ENCODE data around the gene NFU1. TPM values are rescaled to one million over a fixed set of nuclear protein-coding genes. Genes with fewer than 3 reads are reported as not detected.
"Not testable (repeated sequence)": the region's sequence is repeated elsewhere in the genome, so short reads cannot be mapped to it uniquely, and the experiment has no call there.

Gene NFU1
- total RNA-seq, 1 donor from 2014 or later, result 38.2 TPM

GRCh38 chr2:69450735-69451416, 13.6 kb upstream of the NFU1 start:
- no peak for DNase-seq (ENCODE audit: low read depth, low spot score)

DNA sequence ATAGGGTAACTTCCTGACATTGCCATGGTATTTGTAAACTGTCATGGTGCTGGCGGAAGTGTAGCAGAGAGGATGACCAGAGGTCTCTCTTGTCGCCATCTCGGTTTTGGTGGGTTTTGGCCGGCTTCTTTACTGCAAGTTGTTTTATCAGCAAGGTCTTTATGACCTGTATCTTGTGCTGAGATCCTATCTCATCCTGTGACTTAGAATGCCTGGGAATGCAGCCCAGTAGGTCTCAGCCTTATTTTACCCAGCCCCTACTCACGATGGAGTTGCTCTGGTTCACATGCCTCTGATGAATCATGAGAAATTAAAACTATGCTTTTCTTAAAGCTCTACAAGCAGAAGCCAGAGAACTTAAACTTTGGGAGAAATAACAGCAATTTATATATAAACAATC, 12.7 kb upstream of the NFU1 start:
- DNase-seq (ENCODE audit: low read depth, low spot score), result no peak

DNA sequence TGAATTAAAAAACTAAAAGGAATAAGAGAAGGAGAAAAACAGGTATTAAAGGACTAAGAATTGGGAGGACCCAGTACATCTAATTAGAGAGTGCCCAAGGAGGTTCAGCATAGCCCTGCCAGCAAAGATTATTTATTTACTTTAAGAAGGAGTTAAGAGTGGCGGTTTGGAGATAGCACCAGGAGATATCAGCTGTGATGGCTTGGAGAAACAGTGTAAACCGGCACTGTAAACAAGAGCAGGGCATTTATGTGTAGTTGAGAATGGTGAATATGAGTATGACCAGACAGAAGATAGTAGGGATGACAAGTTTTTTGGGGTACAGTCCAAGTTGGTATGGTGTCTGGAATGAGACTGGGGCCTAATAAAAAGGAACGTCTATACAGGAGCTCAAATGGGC, 6.4 kb upstream of the NFU1 start:
- not testable (repeated sequence) for DNase-seq (ENCODE audit: low read depth, low spot score)

DNA sequence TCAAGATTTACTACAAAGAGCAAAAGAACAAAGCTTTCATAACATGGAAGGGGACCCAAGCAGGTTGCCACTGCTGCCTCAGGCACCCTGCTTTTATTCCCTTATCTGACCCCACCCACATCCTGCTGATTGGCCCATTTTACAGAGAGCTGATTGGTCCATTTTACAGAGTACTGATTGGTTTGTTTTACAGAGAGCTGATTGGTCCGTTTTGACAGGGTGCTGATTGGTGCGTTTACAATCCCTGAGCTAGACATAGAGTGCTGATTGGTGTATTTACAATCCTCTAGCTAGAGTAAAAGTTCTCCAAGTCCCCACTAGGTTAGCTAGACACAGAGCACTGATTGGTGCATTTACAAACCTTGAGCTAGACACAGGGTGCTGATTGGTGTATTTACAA, 2.3 kb upstream of the NFU1 start:
- not testable (repeated sequence) for DNase-seq (ENCODE audit: low read depth, low spot score)

DNA sequence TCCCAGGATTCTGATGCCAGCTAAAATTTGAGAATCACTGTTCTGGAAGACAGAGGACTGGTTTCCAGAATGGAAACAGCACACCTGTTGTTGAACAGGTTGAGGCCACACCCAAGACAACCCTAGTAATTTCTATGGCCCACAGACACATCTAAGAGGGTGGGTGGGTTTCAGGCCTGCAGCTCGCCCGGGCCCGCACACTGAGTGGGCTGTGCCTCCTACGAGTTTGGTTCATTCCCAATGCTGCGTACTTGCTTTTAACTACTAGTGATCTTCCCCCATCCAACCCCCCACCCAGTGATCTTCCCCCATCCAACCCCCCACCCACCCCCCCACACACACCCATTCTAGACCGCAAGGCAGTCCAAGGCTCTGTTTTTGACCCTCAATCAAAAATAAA, 1.3 kb upstream of the NFU1 start:
- DNase-seq (ENCODE audit: low read depth, low spot score), result no peak

DNA sequence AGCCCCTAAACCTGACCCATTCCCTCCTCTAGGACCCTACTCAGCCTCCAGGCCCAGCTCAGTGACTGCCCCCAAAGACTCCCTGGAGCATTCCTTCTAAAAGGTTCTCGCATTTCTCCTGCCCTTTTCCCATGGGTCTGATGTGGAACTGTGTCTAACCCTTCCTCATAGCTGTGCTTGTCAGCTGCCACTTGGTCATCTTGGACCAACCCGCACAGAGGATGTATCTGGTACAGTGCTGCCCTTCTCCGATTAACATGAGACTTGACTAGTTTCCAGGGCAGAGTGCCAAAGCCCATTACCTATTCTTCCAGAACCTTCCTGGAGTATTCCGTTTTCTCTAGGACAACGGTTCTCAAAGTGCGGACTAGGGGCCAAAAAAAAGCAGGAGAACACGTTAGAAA, 518 bp upstream of the NFU1 start:
- DNase-seq (ENCODE audit: low read depth, low spot score), result peak; percentile 17

- no peak for DNase-seq (ENCODE audit: low read depth, low spot score)
These were observed 668 bp downstream of the NFU1 start for GRCh38 chr2:69436596-69436937.

GRCh38 chr2:69434753-69435152, 2.5 kb downstream of the NFU1 start:
- no peak for DNase-seq (ENCODE audit: low read depth, low spot score)

GRCh38 chr2:69429491-69430183, 7.6 kb downstream of the NFU1 start:
- DNase-seq (ENCODE audit: low read depth, low spot score), result no peak

DNA sequence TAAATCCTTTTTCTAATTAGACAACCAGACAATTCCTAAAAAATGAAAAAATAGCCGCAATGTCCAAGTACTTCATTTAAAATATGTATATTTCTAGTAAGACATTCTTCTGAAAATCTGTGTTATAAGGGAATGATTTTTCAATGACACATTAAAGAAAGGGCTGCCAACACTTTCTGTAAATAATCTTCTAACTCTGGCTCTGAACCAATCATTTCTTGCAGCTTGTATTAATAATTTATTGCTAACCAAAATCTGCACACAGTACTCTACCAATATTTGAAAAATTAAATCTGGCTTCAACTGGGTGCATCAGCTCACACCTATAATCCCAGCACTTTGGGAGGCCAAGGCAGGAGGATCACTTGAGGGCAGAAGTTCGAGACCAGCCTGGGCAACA, 8.3 kb downstream of the NFU1 start:
- DNase-seq (ENCODE audit: low read depth, low spot score), result no peak

GRCh38 chr2:69424419-69424818, 12.8 kb downstream of the NFU1 start:
- no peak for DNase-seq (ENCODE audit: low read depth, low spot score)

GRCh38 chr2:69422198-69422597, 15.0 kb downstream of the NFU1 start:
- no peak for DNase-seq (ENCODE audit: low read depth, low spot score)

DNA sequence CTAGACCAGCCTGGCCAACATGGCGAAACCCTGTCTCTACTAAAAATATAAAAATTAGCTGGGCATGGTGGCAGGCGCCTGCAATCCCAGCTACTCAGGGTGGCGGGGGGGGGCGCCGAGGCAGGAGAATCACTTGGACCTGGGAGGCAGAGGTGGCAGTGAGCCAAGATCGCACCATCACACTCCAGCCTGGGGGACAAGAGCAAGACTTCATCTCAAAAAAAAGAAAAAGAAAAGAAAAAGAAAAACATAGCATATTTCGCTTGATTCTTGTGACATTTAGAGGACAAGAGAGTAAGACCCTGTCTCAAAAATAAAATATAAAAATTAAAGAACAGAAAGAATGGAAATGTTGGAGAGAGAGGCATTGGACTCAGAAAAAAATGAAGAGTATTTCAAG, 18.1 kb downstream of the NFU1 start:
- DNase-seq (ENCODE audit: low read depth, low spot score), result not testable (repeated sequence)

- no peak for DNase-seq (ENCODE audit: low read depth, low spot score)
These were observed 21.1 kb downstream of the NFU1 start for GRCh38 chr2:69416147-69416546.

GRCh38 chr2:69411120-69411519, 26.1 kb downstream of the NFU1 start:
- DNase-seq (ENCODE audit: low read depth, low spot score), result no peak

- no peak for DNase-seq (ENCODE audit: low read depth, low spot score)
These were observed 31.9 kb downstream of the NFU1 start for GRCh38 chr2:69405306-69405705.

GRCh38 chr2:69400121-69400520, 37.1 kb downstream of the NFU1 start:
- no peak for DNase-seq (ENCODE audit: low read depth, low spot score)

- no peak for DNase-seq (ENCODE audit: low read depth, low spot score)
These were observed 40.0 kb downstream of the NFU1 start for GRCh38 chr2:69397234-69397633.

DNA sequence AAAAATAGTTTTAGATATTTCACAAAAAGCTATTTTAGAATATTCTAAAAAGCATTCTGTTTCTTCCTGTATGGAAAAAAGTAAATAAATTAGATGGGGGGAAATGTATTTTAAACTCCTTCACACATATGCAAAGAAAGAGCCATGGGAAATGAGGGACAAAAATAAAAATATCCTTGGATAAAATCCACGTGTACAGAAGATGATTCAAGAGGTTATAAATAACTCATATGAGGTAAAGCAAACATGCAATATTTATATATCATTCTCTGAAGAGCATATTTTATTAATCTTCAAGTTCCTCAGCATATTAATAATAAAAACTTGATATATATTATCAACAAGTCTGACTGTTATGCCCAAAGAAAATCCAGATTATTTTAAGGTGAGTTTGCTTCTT, 41.4 kb downstream of the NFU1 start:
- DNase-seq (ENCODE audit: low read depth, low spot score), result no peak

GRCh38 chr2:69393963-69394362, 43.3 kb downstream of the NFU1 start:
- no peak for DNase-seq (ENCODE audit: low read depth, low spot score)

GRCh38 chr2:69390471-69390870, 46.8 kb downstream of the NFU1 start:
- DNase-seq (ENCODE audit: low read depth, low spot score), result no peak

DNA sequence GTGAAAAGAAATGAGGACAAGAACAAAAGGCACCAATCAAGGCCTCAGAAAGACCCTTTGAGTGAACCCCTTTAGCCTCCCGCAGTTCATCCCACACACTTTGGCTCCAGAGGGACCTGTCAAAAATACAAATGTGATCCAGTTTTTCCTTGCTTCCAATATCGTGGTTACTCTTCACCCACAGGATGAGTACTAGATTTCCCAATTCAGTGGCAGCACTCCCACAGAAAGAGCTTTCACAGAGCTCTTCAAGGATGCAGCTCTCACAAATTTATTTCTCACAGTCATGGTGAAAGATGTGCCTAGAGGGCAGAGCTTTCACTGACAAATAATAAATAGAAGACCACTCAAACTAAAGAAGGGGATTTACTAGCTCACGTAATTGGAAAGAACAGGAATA, 47.2 kb downstream of the NFU1 start:
- DNase-seq (ENCODE audit: low read depth, low spot score), result no peak

DNA sequence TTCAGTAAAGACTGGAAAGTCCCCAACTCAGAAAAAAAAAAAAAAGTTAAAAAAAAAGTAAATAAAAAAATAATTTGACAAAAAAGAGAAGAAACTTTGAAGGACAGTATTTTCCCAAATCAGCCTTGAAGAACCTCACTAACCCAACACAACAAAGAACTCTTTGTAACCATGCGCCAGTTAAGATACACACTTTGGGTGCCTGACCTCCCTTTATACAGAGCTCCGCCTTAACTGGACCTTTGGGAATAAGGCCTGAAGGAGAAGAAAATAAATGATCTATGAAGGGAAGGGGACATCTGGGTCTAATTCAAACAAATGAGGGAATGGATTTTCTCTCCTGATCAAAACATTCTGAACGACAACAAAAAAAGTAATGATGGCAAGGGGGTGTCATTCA, 48.0 kb downstream of the NFU1 start:
- DNase-seq (ENCODE audit: low read depth, low spot score), result no peak

Measured in pulmonary artery endothelial cell (primary cell).